ENCODE measurements around the gene STARD10.

Gene STARD10

DNA sequence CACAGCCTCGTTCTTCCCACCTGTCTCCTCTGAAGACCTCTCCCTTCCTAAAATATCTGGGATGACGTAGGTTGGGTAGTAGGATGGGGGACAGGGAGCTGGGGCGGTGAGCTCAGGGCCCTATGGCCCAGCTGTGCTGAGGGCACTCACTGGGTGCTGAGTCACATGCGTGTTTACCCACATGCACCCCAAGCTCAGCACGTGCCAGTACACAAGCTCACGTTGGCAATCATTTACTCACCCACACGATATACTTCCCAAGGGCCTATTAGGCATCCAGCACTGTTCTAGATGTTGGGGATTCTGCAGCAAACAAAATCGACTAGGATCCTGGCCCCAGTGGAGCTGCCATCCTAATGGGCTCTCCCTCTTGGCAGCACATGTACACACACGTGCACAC, 70.3 kb downstream of the STARD10 start:
- no peak for DNase-seq

GRCh38 chr11:72722050-72722748, 71.6 kb downstream of the STARD10 start:
- peak; percentile 38 to 86 (median 71) for DNase-seq

- DNase-seq: peak in 2 of 4 experiments; percentile 18 to 25
These were observed 72.2 kb downstream of the STARD10 start for GRCh38 chr11:72721689-72722049.

DNA sequence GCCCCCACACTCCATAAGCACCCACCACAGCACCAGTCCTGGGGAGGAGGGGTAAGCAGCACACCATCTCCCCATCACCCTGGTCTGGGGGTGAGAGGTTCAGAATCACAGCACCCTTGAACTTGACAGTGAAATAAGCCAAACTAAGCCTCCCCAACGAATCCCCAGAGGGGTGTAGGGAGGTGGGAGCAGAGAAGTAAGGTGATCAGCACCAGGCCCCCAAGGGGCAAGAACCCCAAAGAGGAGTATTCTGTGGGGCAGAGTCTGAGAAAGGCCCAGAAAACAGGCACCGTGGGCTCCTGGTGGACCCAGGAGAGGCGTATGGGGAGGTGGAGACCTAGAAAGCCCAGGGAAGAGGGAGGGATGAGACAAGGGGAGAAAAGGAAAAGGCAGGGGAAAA, 72.6 kb downstream of the STARD10 start:
- DNase-seq: no peak

- DNase-seq: no peak
These were observed 73.1 kb downstream of the STARD10 start for GRCh38 chr11:72720784-72721183.

- DNase-seq: no peak
These were observed 73.8 kb downstream of the STARD10 start for GRCh38 chr11:72720047-72720446.

GRCh38 chr11:72719551-72719950, 74.3 kb downstream of the STARD10 start:
- no peak for DNase-seq

DNA sequence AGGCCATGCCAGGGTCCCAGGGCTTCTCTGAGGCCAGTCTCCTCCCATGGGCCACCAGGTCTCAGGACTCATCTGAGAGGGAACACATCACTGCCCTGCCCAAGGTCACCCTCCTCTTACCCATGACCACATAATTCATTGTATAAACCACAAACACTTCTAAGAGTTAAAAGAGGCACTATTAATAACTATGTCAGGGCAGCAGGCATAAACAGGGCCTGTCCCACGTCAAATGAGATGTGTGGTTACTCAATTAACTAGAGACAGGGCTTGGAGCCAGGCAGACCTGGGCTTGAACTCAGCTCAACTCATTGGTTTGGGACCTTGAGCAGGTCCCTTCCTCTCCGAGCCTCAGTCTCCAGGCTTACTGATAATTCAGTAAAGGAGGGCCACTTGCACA, 74.7 kb downstream of the STARD10 start:
- no peak for DNase-seq

- DNase-seq: no peak
These were observed 75.7 kb downstream of the STARD10 start for GRCh38 chr11:72718101-72718501.

DNA sequence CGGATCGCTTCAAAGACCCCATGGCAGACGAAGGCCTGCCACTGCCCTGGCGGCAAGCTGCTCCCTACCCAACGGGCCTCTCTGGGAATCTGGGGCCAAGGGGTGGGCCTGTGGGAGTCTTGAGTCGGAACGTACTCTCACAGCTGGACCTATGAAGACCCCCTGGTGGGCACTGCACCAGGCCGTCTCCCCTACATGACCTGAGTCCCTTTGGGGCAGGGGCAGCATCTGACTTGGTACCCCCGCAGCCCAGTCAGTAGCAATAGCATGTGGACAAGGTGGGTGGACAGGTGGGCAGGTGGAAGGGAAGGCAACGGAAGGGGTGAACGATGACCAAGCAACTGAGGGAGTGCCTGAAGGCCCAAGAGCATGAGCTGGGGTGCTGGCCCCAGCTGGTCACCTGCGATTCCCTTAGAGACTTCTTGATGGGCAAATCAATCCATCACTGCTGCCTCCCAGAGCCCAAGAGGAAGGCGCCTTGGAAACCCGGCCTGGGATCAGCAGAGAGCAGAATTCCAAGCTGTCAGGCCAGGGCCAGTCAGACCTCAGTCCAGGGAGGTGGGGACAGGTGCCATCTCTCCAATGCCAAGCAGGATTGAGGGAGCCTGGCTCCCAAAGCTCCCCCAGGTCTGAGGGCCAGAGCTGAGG, 76.9 kb downstream of the STARD10 start:
- DNase-seq: no peak

- DNase-seq: no peak
These were observed 77.6 kb downstream of the STARD10 start for GRCh38 chr11:72716290-72716689.

DNA sequence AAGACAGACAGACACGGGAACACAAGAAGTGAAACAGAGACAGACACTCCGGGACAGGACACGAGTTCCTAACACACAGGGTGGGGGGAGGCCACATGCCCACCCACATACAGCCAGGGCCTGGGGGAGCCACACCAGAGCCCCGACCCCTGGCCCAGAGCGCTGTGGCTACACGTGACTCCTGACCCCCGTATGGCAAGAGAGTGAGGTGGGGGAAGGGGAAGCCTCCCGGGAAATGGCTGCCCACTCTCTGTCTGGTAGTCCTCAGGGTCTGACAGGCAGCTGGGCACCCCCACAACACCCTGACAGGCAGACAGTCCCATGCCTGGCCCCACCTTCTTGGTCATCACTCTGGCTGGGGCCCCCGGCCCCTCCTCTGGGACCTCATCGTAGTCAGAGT, 81.0 kb downstream of the STARD10 start:
- DNase-seq: no peak

GRCh38 chr11:72712168-72712751, 81.6 kb downstream of the STARD10 start:
- DNase-seq: no peak

- DNase-seq: no peak
These were observed 82.7 kb downstream of the STARD10 start for GRCh38 chr11:72711141-72711540.

- DNase-seq: no peak
These were observed 83.6 kb downstream of the STARD10 start for GRCh38 chr11:72710278-72710677.

DNA sequence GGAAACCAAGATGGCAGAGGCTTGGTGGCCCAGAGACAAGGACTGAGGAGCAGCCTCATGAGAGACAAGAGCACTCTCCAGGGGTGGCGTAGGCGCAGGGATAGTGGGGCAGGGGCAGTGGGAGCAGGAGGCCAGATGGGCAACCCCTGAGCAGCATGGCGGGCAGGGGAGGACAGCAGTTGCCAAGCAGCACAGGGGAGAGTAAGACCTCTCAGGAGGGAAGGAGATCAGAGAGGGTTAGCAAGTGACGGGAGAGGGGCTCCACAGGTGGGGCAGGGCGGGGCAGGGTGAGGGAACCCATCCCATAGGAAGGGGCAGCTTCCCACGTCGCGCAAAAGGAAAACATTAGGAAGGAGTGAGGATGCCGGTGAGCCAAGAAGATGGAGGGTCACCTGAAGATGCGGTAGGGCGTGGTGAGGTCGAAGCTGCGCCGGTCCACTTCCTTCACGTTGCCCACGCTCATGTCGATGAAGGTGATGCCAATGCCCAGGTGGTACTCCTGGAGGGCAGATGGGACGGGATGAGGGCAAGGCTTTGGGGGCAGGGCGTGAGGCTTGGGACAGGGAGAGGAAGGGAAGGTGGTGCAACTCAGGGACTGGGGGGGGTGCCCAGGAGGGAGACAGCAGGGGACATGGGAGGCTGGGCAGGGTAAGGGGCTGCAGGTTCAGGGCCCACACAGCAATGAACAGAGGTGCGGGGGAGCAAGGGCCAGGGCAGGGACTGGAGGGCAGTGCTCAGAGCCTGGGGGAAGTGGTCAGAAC, 84.2 kb downstream of the STARD10 start:
- DNase-seq: no peak

DNA sequence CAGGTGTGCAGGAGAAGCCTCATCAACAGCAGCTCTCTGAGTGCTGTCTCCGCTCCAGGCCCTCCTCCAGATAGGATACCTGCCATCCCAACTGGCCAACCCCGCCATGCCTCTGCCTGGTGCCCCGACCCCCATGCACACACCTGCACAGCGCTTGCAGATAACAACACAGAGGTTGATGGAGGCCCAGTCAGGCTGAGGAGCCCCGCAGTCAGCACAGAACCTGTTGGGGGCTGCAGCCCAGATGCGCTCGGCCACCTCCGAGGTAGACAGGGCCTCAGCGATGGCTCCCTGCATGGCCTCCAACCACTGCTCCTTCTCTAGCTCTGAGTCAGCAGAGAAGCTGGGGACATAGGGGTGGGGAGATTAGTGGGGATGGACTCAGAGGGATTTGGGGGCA, 86.8 kb downstream of the STARD10 start:
- DNase-seq: no peak

DNA sequence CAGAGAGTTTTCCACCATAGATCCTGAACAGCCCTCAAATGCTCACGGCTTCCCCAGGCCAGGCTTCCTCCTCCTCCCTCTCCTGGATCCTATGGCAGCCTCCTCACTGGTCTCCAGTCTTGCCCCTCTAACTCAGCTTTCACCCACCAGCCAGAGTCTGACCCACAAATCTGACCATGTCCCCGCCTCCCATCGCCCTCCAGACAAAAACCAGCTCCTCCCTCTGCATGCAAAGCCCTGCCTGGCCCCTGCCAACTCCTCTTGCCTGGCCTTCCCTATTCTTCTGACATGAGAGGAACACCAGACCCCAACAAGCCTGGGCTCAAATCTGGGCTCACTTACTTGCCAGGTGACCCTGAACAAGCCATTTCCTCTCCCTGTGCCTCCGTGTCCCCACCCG, 87.3 kb downstream of the STARD10 start:
- DNase-seq: no peak

GRCh38 chr11:72705442-72706365, 88.1 kb downstream of the STARD10 start:
- no peak for DNase-seq

DNA sequence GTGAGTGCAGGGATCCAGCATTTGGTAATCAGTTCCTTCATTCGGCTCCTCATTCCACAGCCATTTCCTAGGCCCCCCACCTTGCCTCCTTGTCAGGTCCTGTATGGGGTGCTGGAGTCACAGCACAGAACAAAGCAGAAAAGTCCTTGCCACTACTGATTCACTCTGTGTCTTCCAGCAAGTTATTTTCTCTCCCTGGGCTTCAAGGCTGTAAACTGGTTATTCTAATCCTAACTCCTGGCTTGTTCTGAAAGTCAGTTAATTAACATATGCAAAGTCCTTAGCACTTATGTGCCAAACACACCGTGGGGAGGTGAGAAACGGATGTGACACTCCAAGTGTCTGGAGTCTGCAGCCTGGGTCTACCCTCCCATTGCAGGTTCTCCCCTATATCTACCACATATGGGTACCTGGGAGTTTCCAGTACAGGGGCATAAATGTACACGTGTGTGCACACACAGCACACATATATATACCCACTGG, 89.0 kb downstream of the STARD10 start:
- DNase-seq: no peak

All from activated naive CD4-positive, alpha-beta T cell (primary cell).